Upper lobe of left lung (tissue), 4 donors: Measurements from ENCODE around the gene EDA.

ENCODE experiments used
- CTCF ChIP-seq, 6 experiments: fragments of 450-650 bp in 4 of 6; fragments of 200-600 bp in 2 of 6; sonication (generic) in 2 of 6; IDR thresholded peaks; one replicate each; pipeline ENCODE4 v1.5.1; 2016 to 2019; ENCODE audit warnings: antibody characterized with exemption in 6 of 6
- POLR2A ChIP-seq, 4 donors: fragments of 450-650 bp; IDR thresholded peaks; one replicate each; pipeline ENCODE4 v1.5.1; 2016 to 2017; ENCODE audit warnings: antibody characterized with exemption in 4 of 4, mild to moderate bottlenecking in 2 of 4
- POLR2AphosphoS5 ChIP-seq, 2 donors: sonication (generic); formaldehyde crosslinking; IDR thresholded peaks; one replicate each; pipeline ENCODE4 v1.5.1; 2017; ENCODE audit warnings: antibody characterized with exemption in 2 of 2

- TF ChIP-seq CTCF (IDR thresholded peaks at IDR 0.05) (no peak), POLR2A (IDR thresholded peaks at IDR 0.05) (no peak), POLR2AphosphoS5 (IDR thresholded peaks at IDR 0.05) (no peak)
Observed at GRCh38 chrX:69961365-69962072, 345.6 kb downstream of the EDA start.
